ENCODE results near the gene TGFB1. TPM values are rescaled to one million over a fixed set of nuclear protein-coding genes. Genes with fewer than 3 reads are reported as not detected.
A peak's percentile ranks its signal among the peaks of the same experiment; 100 is the strongest.

Gene TGFB1
- total and polyA plus RNA-seq, 9 of the 15 experiments (the other 6 are each of a cell fraction or from before 2014, with no cell fraction given), result 0.24 to 159 (median 17.2) TPM

GRCh38 chr19:41327076-41327575 lies 26.6 kb downstream of the TGFB1 start (continued):
- TF ChIP-seq ZNF609 (CRISPR knock-in tag; IDR thresholded peaks at IDR 0.05; ENCODE audit: borderline replicate concordance) (no peak), CCNT2 (IDR thresholded peaks at IDR 0.05; ENCODE audit: borderline replicate concordance, extremely low read depth, insufficient read length, low read depth, low read length) (no peak), SUPT5H (IDR thresholded peaks at IDR 0.05) (peak; percentile 36), NR0B1 (IDR thresholded peaks at IDR 0.05; ENCODE audit: partially characterized antibody) (no peak), TAF9B (IDR thresholded peaks at IDR 0.05; ENCODE audit: partially characterized antibody) (no peak), ZBTB7A (IDR thresholded peaks at IDR 0.05; ENCODE audit: borderline replicate concordance, control insufficient read depth, low read depth, low read length) (peak; percentile 37; the same call in 1 of the 2 replicates), KLF6 (CRISPR knock-in tag; IDR thresholded peaks at IDR 0.05; ENCODE audit: borderline replicate concordance) (no peak), E2F4 (CRISPR knock-in tag; IDR thresholded peaks at IDR 0.05; ENCODE audit: low read depth) (no peak), BRD4 (IDR thresholded peaks at IDR 0.05) (no peak), EGR1 (conservative IDR thresholded peaks at IDR 0.05) (peak; percentile 34; the same call in 1 of the 2 replicates), PHB (CRISPR knock-in tag; IDR thresholded peaks at IDR 0.05) (no peak), KAT7 (CRISPR knock-in tag; IDR thresholded peaks at IDR 0.05; ENCODE audit: borderline replicate concordance) (no peak)
